Measurements from ENCODE around the gene IFRD2. TPM values are rescaled to one million over a fixed set of nuclear protein-coding genes. Genes with fewer than 3 reads are reported as not detected.

Gene IFRD2
- total and polyA plus RNA-seq, 2 of the 13 experiments (the other 11 are each of a cell fraction or from before 2014, with no cell fraction given): 32.8 to 96.1 TPM

GRCh38 chr3:50260027-50260941 lies 31.9 kb downstream of the IFRD2 start (continued):
- TF ChIP-seq MAZ (IDR thresholded peaks at IDR 0.05; ENCODE audit: borderline replicate concordance, low read depth, low read length) (peak; percentile 17; the same call in 1 of the 2 replicates), MAZ (CRISPR knock-in tag; IDR thresholded peaks at IDR 0.05; ENCODE audit: low read depth) (peak; percentile 92), MYNN (CRISPR knock-in tag; IDR thresholded peaks at IDR 0.05; ENCODE audit: low read depth) (no peak), SRF (IDR thresholded peaks at IDR 0.05; ENCODE audit: low read depth, low read length) (no peak), SKI (IDR thresholded peaks at IDR 0.05; ENCODE audit: partially characterized antibody) (peak; percentile 20), ZNF674 (CRISPR knock-in tag; IDR thresholded peaks at IDR 0.05; ENCODE audit: low read depth) (no peak), SRSF9 (IDR thresholded peaks at IDR 0.05; ENCODE audit: borderline replicate concordance, insufficient read depth, low read depth, low read length, poor library complexity, severe bottlenecking) (no peak), TBP (CRISPR knock-in tag; IDR thresholded peaks at IDR 0.05) (no peak), STAG1 (CRISPR knock-in tag; IDR thresholded peaks at IDR 0.05) (peak; percentile 96), MAX (IDR thresholded peaks at IDR 0.05) (no peak), ZNF256 (CRISPR knock-in tag; conservative IDR thresholded peaks at IDR 0.05) (no peak), ZNF766 (CRISPR knock-in tag; IDR thresholded peaks at IDR 0.05; ENCODE audit: borderline replicate concordance) (peak; percentile 71; the same call in 1 of the 2 replicates), ZNF839 (CRISPR knock-in tag; IDR thresholded peaks at IDR 0.05; ENCODE audit: borderline replicate concordance) (no peak), ZNF431 (CRISPR knock-in tag; IDR thresholded peaks at IDR 0.05; ENCODE audit: borderline replicate concordance, low read depth) (0 out of 2 replicates have a peak, but pooled peaks have one; percentile 49), ZNF432 (CRISPR knock-in tag; IDR thresholded peaks at IDR 0.05; ENCODE audit: borderline replicate concordance) (no peak), NFYC (CRISPR knock-in tag; IDR thresholded peaks at IDR 0.05) (0 out of 2 replicates have a peak, but pooled peaks have one; percentile 19), ZNF678 (CRISPR knock-in tag; IDR thresholded peaks at IDR 0.05) (no peak), ZBTB7B (CRISPR knock-in tag; IDR thresholded peaks at IDR 0.05) (peak; percentile 97), EP300 (IDR thresholded peaks at IDR 0.05; ENCODE audit: low read depth in 2 of 2, low read length in 2 of 2) (peak; percentile 85 to 92; a peak in 3 of 4 replicates), EP300 (CRISPR knock-in tag; IDR thresholded peaks at IDR 0.05; ENCODE audit: borderline replicate concordance) (peak; percentile 81), NFATC3 (CRISPR knock-in tag; IDR thresholded peaks at IDR 0.05) (no peak), ZNF34 (CRISPR knock-in tag; IDR thresholded peaks at IDR 0.05; ENCODE audit: borderline replicate concordance) (no peak), GMEB1 (CRISPR knock-in tag; IDR thresholded peaks at IDR 0.05; ENCODE audit: borderline replicate concordance) (no peak)
- TF ChIP-seq, protein P1, sequence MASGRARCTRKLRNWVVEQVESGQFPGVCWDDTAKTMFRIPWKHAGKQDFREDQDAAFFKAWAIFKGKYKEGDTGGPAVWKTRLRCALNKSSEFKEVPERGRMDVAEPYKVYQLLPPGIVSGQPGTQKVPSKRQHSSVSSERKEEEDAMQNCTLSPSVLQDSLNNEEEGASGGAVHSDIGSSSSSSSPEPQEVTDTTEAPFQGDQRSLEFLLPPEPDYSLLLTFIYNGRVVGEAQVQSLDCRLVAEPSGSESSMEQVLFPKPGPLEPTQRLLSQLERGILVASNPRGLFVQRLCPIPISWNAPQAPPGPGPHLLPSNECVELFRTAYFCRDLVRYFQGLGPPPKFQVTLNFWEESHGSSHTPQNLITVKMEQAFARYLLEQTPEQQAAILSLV (CRISPR knock-in tag; IDR thresholded peaks at IDR 0.05; ENCODE audit: borderline replicate concordance): peak; percentile 89; the same call in 1 of the 2 replicates

Data from HepG2 (cell line).